HFF-Myc (cell line): ENCODE measurements around the gene GTPBP8.

Source experiments
- DNase-seq: peaks from one replicate; pipeline ENCODE4 v3.0.0-alpha.2; 2011; ENCODE audit warnings: low read depth; ENCODE audit errors: extremely low read depth
- H3K4me3 ChIP-seq: replicated peaks from 2 replicates; pipeline ENCODE4 v1.5.1; 2011; ENCODE audit warnings: low read depth, mild to moderate bottlenecking, control low read depth, low read length
- TF ChIP-seq, protein P1 (sequence below): IDR thresholded peaks from 2 replicates; pipeline ENCODE4 v1.5.1; 2012; ENCODE audit warnings: mild to moderate bottlenecking, low read depth, low read length, control low read depth; ENCODE audit errors: missing control alignments

The GTPBP8 gene

DNA sequence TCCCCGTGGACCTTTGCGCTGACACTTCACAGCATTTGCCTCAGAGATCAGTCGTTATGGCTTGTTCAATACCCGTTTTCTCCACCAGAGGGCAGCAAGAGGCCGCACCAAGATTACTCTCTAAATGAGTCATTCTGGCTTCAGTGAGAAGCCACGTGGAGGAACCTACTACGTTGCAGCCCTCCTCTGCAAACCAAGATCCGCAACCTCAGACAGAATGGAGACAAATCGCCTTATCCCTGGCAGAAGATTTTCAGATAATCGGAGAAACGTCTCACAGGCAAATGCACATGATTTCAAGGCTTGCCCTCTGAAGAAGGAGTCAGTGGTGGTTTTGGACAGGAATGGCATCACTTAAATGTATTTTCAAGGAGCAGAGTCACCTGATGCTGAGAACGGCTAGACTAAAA, 60.5 kb downstream of the GTPBP8 start:
- TF ChIP-seq, protein P1, sequence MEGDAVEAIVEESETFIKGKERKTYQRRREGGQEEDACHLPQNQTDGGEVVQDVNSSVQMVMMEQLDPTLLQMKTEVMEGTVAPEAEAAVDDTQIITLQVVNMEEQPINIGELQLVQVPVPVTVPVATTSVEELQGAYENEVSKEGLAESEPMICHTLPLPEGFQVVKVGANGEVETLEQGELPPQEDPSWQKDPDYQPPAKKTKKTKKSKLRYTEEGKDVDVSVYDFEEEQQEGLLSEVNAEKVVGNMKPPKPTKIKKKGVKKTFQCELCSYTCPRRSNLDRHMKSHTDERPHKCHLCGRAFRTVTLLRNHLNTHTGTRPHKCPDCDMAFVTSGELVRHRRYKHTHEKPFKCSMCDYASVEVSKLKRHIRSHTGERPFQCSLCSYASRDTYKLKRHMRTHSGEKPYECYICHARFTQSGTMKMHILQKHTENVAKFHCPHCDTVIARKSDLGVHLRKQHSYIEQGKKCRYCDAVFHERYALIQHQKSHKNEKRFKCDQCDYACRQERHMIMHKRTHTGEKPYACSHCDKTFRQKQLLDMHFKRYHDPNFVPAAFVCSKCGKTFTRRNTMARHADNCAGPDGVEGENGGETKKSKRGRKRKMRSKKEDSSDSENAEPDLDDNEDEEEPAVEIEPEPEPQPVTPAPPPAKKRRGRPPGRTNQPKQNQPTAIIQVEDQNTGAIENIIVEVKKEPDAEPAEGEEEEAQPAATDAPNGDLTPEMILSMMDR, result peak; percentile 81
- no peak overlapping the region for H3K4me3 ChIP-seq
- DNase-seq, result peak; percentile 73
